Hepatocyte (in vitro differentiated cells): ENCODE data around the gene C8A.
A peak's percentile ranks its signal among the peaks of the same experiment; 100 is the strongest.

Experiments
- EZH2 ChIP-seq: fragments of 200-600 bp; sonication (generic); IDR thresholded peaks from 2 replicates; pipeline ENCODE4 v1.6.1; 2016; ENCODE audit warnings: antibody characterized with exemption, mild to moderate bottlenecking, borderline replicate concordance
- TF ChIP-seq, protein P1 (sequence below): fragments of 200-600 bp; sonication (generic); IDR thresholded peaks from 2 replicates; pipeline ENCODE4 v1.5.1; 2016; ENCODE audit warnings: antibody characterized with exemption, mild to moderate bottlenecking; ENCODE audit not compliant: poor library complexity

DNA sequence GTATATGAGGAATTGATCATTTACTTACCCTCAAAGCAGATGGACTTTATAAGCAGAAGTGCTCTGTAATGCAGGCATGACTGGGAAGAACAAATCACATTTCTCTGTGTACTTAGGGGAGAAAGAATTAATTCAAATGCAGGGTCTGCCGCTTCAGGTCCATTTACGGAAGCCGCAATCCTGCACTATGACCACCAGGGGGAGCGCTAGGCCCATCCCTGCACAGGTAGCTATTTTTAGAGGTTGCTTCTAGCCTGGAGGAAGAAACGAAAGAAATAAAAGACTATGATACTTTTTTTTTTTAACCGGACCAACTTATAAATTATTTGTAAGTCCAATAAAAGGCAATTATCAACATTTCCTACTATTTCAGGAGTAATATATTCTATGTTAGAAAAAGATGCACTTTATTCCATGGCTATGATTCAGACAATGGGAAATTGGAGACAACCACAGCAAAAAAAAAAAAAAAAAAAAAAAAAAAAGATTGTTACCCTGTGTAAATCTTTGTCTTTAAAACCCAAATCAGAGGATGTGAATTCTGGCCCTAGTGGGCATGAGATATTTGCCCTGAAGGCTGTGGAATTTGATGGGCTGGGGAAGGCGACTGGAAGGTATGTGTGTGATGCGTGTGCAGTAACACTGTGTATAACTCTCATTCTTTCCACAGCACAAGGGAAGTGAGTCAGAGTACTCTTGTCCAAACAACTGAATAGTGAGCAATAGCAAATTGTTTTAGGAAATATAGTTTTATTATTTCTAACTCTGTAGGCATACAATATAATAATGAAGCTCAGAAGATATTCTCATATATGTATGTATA lies 22.5 kb upstream of the C8A start:
- TF ChIP-seq, protein P1, sequence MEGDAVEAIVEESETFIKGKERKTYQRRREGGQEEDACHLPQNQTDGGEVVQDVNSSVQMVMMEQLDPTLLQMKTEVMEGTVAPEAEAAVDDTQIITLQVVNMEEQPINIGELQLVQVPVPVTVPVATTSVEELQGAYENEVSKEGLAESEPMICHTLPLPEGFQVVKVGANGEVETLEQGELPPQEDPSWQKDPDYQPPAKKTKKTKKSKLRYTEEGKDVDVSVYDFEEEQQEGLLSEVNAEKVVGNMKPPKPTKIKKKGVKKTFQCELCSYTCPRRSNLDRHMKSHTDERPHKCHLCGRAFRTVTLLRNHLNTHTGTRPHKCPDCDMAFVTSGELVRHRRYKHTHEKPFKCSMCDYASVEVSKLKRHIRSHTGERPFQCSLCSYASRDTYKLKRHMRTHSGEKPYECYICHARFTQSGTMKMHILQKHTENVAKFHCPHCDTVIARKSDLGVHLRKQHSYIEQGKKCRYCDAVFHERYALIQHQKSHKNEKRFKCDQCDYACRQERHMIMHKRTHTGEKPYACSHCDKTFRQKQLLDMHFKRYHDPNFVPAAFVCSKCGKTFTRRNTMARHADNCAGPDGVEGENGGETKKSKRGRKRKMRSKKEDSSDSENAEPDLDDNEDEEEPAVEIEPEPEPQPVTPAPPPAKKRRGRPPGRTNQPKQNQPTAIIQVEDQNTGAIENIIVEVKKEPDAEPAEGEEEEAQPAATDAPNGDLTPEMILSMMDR, result peak; percentile 93
- TF ChIP-seq EZH2, result no peak
